22Rv1 (cell line): ENCODE results near the gene UNC93B1.

Experiments used
- H3K27ac ChIP-seq: fragments of 450-650 bp; 2 replicates; pipeline ENCODE4 v1.5.1; 2017
- ZFX ChIP-seq: fragments of 450-650 bp; IDR thresholded peaks from 2 replicates; pipeline ENCODE4 v1.6.1; 2017; ENCODE audit warnings: antibody characterized with exemption, borderline replicate concordance
- TF ChIP-seq, protein P1 (sequence below): fragments of 450-650 bp; IDR thresholded peaks from 2 replicates; pipeline ENCODE4 v1.5.1; 2017; ENCODE audit warnings: mild to moderate bottlenecking

Gene UNC93B1

DNA sequence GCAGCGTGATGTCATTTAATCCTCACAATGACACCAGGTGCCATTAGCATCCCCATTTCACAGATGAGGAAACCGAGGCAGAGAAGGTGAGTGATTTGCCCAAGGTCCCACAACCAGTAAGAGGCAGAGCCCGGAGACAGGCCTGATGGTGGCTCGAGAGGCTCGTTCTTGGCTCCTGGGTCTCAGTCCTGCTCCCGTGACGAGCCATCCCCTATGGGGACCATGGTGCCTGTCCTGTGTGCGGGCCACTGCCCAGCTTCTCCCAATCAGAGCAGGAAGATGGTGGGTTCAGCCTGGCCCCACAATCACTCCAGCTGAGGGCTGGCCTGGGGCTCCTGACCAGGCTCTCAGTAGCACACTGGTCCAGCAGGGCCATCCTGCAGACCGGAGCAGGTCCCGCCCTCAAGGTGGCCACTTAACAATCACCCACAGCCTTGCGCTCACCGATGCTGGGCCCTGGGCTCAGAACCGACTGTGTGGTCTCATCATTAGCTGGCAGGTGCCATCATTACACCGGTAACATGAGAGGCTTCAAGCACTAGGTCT is 9.8 kb upstream of the UNC93B1 start:
- TF ChIP-seq ZFX, result no peak
- TF ChIP-seq, protein P1, sequence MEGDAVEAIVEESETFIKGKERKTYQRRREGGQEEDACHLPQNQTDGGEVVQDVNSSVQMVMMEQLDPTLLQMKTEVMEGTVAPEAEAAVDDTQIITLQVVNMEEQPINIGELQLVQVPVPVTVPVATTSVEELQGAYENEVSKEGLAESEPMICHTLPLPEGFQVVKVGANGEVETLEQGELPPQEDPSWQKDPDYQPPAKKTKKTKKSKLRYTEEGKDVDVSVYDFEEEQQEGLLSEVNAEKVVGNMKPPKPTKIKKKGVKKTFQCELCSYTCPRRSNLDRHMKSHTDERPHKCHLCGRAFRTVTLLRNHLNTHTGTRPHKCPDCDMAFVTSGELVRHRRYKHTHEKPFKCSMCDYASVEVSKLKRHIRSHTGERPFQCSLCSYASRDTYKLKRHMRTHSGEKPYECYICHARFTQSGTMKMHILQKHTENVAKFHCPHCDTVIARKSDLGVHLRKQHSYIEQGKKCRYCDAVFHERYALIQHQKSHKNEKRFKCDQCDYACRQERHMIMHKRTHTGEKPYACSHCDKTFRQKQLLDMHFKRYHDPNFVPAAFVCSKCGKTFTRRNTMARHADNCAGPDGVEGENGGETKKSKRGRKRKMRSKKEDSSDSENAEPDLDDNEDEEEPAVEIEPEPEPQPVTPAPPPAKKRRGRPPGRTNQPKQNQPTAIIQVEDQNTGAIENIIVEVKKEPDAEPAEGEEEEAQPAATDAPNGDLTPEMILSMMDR, result no peak
- no peak overlapping the region for H3K27ac ChIP-seq

DNA sequence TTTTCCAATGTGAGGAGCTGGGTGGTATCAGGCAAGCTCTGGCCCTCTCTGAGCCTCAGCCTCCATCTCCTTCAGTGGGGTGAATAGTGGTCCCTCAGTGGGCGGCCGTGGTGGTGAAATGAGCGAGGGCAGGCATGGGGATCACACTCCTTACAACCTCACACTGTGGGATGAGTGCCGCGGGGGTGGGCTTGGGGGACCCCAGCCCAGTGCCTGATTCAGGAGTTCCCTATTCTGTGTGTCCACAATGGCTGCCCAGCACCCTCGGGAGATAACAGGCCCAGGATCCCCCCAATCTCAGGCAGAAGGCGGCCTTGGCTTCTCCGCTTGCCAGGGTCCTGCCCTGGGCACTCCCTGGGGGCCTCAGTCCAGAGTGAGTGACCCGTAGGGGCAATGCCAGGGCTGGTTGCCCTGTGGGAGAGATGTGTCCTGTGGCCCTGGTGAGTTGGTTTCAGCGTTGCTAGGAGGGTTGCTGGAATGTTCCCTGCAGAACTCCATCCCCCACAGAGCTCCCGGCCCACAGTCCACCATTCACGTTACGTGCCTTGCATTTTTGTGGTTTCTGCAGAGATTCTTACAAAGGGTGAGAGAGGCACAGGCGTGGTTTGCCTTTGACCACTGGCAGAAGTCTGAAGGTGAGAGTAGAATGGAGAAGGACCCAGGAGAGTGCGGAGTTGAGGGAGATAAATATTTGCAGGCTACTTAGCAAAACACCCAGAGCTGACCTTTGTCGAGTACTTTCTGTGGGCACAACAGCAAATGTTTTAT is 9.1 kb upstream of the UNC93B1 start:
- TF ChIP-seq, protein P1, result no peak
- no peak for TF ChIP-seq ZFX
- H3K27ac ChIP-seq, result no peak overlapping the region

DNA sequence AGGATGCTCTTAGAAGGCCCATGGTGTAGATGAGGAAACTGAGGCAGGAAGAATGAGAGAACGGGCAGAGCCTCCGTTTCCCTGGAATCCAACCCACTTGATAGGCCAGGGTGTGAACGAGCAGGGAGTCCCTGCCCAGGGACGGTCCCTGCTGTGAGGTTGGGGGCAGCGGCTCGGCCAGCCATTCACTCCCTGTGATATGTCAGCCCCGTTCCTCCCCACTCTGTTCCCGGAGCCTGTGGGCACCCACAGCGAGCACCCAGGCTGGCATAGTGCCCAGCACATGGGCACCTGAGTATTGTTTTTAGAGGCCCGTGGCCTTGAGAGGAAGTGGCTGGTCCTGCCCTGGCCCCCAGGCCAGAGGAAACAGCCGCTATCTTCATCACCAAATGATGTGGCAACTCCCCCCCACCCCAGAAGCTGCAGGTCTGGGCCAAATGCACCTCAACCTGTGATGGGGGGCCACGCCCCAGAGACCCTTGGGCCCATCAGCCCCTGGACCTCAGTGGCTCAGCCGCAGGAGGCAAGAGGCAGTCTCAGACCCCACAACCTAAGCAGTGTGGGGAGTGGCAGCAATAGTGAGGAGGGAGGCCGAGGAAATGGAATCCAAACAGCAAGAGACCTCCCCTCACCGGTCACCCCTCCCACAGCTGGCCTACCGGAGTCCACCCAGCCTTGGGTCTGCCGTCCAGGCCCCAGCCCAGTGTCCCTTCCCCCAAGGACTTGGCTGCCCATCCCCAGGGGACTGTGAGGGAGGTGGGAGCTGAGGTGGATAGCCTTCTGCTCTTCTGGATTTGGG is 8.3 kb upstream of the UNC93B1 start:
- TF ChIP-seq ZFX, result no peak
- TF ChIP-seq, protein P1, result no peak
- no peak overlapping the region for H3K27ac ChIP-seq

DNA sequence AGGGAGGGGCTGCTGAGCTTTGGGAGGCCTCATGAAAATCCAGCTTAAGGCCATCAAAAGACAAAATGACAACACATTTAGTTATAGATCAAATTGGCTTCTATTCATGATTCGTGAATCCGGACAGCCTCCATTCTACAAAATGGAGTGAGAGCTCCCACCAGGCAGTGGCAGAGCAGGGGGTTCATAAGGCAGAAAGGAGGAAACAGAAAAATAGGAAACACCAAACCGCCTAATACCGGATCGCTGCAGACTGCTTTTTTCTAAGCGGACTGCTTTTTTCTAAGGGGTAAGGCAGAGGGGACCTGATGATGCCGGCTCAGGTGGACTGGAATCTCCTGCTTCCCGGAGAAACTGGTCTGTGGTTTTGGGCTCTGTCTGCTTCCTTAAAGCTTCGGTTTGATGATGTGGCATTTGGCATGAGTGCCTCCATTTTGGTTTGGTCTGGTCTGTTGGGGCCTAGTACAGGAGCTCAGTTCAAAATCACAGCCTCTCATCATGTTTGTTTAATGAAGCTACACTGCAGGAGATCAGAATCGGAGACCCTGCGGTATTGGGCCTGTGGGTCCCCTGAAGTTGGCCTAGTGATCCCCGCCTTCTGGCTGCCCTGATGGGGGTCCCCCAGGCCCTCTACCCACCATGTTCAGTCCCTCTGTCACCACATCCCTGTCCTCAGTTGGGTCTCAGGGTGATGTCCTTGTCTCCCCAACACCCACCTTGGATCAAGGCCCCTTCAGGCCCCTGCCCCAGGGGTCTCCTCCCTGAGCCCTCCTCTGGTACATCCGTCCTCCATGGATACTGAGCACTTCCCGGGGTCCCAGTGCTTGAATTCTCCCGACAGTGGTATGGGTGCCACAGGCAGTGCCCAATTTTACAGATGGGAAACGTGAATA is 7.4 kb upstream of the UNC93B1 start:
- TF ChIP-seq, protein P1, result no peak
- no peak for TF ChIP-seq ZFX

DNA sequence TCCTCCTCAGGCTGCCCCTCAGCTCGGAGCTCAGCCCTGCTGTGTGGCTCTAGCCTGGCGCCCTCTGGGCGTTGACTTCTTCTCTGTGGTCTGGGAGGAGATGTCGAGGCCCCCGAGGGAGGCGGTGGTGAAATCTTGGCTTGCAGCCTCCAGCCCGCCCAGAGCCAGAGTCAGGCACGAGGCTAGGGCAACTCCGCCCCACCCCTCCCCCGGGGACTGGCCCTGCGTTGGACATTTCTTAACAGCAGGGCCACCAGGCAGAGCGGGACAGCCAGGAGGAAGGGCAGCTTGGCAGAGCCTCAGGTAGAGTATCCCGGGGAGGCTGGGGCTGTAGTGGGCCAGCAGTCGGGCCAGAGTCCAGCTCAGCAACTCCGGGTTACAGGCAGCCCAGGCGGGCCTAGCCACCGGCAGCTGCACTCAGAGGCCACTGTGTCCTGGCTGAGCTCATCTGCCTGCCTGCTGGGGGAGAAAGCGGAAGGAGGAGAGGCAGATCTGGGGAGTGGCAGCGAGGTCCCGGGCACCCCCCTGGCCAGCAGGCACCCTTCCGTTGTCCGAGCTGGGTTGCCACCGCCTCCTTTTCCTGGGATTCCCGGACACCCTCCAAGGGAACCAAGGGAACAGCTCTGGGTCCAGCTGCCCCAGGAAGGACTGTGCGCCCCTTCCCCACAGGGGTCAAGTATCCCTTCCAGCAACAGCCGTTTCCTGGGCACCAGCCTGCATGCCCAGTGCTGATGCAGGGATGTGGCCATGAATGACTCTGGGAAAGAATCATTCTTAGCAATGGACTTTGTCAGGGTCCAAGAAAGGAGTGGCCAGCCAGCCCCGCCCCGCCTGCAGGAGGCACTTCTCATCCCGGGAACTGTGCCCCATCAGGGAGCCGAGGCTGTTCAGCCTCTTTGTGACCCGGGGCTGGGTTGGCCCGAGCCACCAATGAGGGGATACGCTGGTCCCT is 6.5 kb upstream of the UNC93B1 start, which contains the start of gene ALDH3B1:
Gene ALDH3B1 (plus strand): TSS at position 238 of the 952 bp plus-strand sequence. CDS start 4,971 bp downstream, outside the sequence.
- TF ChIP-seq, protein P1, result no peak
- H3K27ac ChIP-seq, result peak within 1 kb of the TSS; percentile 48

More for the DNA sequence above, 7.4 kb upstream of the UNC93B1 start:
- no peak overlapping the region for H3K27ac ChIP-seq
